PC-3 (cell line): ENCODE data around the gene CAMK1D. TPM values are rescaled to one million over a fixed set of nuclear protein-coding genes. Genes with fewer than 3 reads are reported as not detected.

ENCODE experiments used
- ATAC-seq: fragments of 200-7000 bp; cut with Tn5 transposase; 2 replicates; pipeline ENCODE4 v1.9.1; 2020; ENCODE audit warnings: mild to moderate bottlenecking, moderate library complexity
- BruUV-seq: library from RNA; stranded (reverse); fragments of 400-500 nt; replicated peaks from 2 replicates; lab custom pipeline; 2021; lab: Mats Ljungman, UMichigan
- CTCF ChIA-PET: fragments of 300-600 bp; sonication (Branson Sonifier 250); formaldehyde crosslinking; loops from one replicate; lab custom pipeline; 2022; ENCODE audit warnings: antibody characterized with exemption; lab: Charles Lee
- POLR2A ChIA-PET: fragments of 300-600 bp; sonication (Branson Sonifier 250); formaldehyde crosslinking; loops from one replicate; lab custom pipeline; 2022; ENCODE audit warnings: antibody characterized with exemption; ENCODE audit not compliant: unreplicated experiment; lab: Charles Lee
- DNase-seq: peaks from one replicate; pipeline ENCODE4 v3.0.0-alpha.2; 2015
- H2AFZ ChIP-seq: fragments of 300-600 bp; sonication (generic); 2 replicates; pipeline ENCODE4 v1.6.0; 2016; ENCODE audit warnings: antibody characterized with exemption, low read length
- H3F3A ChIP-seq: fragments of 300-600 bp; sonication (generic); one replicate; pipeline ENCODE4 v1.6.0; 2017; ENCODE audit warnings: antibody characterized with exemption, low read length, control low read depth, mild to moderate bottlenecking; ENCODE audit not compliant: unreplicated experiment
- H3K27ac ChIP-seq: fragments of 300-600 bp; sonication (generic); 2 replicates; pipeline ENCODE4 v1.5.1; 2016; ENCODE audit warnings: mild to moderate bottlenecking, low read length
- H3K27me3 ChIP-seq: fragments of 300-600 bp; sonication (generic); 2 replicates; pipeline ENCODE4 v1.6.1; 2016; ENCODE audit warnings: low read length, mixed read lengths
- H3K36me3 ChIP-seq: fragments of 300-600 bp; sonication (generic); 2 replicates; pipeline ENCODE4 v1.6.1; 2016; ENCODE audit warnings: low read depth, mixed run types, low read length, mixed read lengths
- H3K4me1 ChIP-seq: fragments of 300-600 bp; sonication (generic); 2 replicates; pipeline ENCODE4 v1.5.1; 2016; ENCODE audit warnings: low read length; ENCODE audit not compliant: insufficient read depth
- H3K4me2 ChIP-seq: fragments of 300-600 bp; sonication (generic); 2 replicates; pipeline ENCODE4 v1.6.0; 2016; ENCODE audit warnings: low read length
- H3K4me3 ChIP-seq: fragments of 300-600 bp; sonication (generic); 2 replicates; pipeline ENCODE4 v1.5.1; 2016; ENCODE audit warnings: mild to moderate bottlenecking, low read length, mixed read lengths
- H3K79me2 ChIP-seq: fragments of 300-600 bp; sonication (generic); 2 replicates; pipeline ENCODE4 v1.6.1; 2017; ENCODE audit warnings: low read length, mixed read lengths
- H3K9ac ChIP-seq: fragments of 300-600 bp; sonication (generic); 2 replicates; pipeline ENCODE4 v1.6.0; 2016; ENCODE audit warnings: mild to moderate bottlenecking, low read length
- H3K9me2 ChIP-seq: fragments of 300-600 bp; sonication (generic); replicated peaks from 2 replicates; pipeline ENCODE4 v1.6.1; 2016; ENCODE audit warnings: mixed run types, low read length, mixed read lengths
- H3K9me3 ChIP-seq: fragments of 300-600 bp; sonication (generic); 2 replicates; pipeline ENCODE4 v1.6.1; 2016; ENCODE audit warnings: low read length, mixed read lengths
- H4K20me1 ChIP-seq: fragments of 300-600 bp; sonication (generic); 2 replicates; pipeline ENCODE4 v1.6.1; 2016; ENCODE audit warnings: low read length, mixed read lengths
- CTCF ChIP-seq: fragments of 300-600 bp; sonication (generic); conservative IDR thresholded peaks from 2 replicates; pipeline ENCODE4 v1.5.1; 2017; ENCODE audit warnings: antibody characterized with exemption, low read depth, mild to moderate bottlenecking, low read length
- EZH2 ChIP-seq: fragments of 300-600 bp; sonication (generic); IDR thresholded peaks from one replicate; pipeline ENCODE4 v1.6.1; 2017; ENCODE audit warnings: antibody characterized with exemption, mild to moderate bottlenecking, low read length; ENCODE audit not compliant: unreplicated experiment
- EZH2phosphoT487 ChIP-seq: fragments of 300-600 bp; sonication (generic); IDR thresholded peaks from 2 replicates; pipeline ENCODE4 v1.6.1; 2018; ENCODE audit warnings: mild to moderate bottlenecking, antibody characterized with exemption, low read length, borderline replicate concordance
- intact Hi-C: fragments of 100-400 bp; cut with micrococcal nuclease; formaldehyde crosslinking; loops from 2 replicates; pipeline ENCODE4 v1.9.0; 2023
- microRNA-seq: library from miRNA; unstranded; fragments of <30 nt; microRNA quantifications from one replicate; pipeline ENCODE4 v1.1.0, GENCODE V29; 2020; ENCODE audit not compliant: unreplicated experiment
- total RNA-seq: library from RNA; depleted of rRNA; stranded (reverse); fragments of >200 nt; gene quantifications from 2 replicates; pipeline ENCODE4 v1.2.3, GENCODE V29; 2014; rRNA removed

CAMK1D gene
- total RNA-seq, 1 experiment from 2014 or later: 1.3 TPM

- H3K27ac ChIP-seq: no peak overlapping the region
- no peak for TF ChIP-seq EZH2phosphoT487
- no peak for TF ChIP-seq EZH2
- TF ChIP-seq CTCF: no peak
- H3K4me2 ChIP-seq: no peak overlapping the region
- BruUV-seq: no TSS peak
- no peaks in the 10 kb centered on the region for H3K4me1 ChIP-seq
- no peak overlapping the region for H2AFZ ChIP-seq
- no peaks in the 10 kb centered on the region for H4K20me1 ChIP-seq
- no peaks in the 10 kb centered on the region for H3K79me2 ChIP-seq
- ChIA-PET POLR2A (no interaction called here), CTCF (no interaction called here)
- no peak for DNase-seq
- H3K9ac ChIP-seq: no peak overlapping the region
- no peak overlapping the region for H3K4me3 ChIP-seq
- H3K9me2 ChIP-seq: no peaks in the 10 kb centered on the region
- intact Hi-C loops: no loop called here
- ATAC-seq: no peak
- H3F3A ChIP-seq: no peaks in the 10 kb centered on the region
- no peaks in the 10 kb centered on the region for H3K9me3 ChIP-seq
- no peaks in the 10 kb centered on the region for H3K36me3 ChIP-seq
- no peaks in the 10 kb centered on the region for H3K27me3 ChIP-seq
These were observed 535.5 kb downstream of the CAMK1D start for GRCh38 chr10:12884851-12885250.

Small RNAs within 50 kb of the gene (microRNA-seq; reads per million reads assigned to microRNA genes)
- gene MIR4480 (not detected), gene MIR4481 (not detected), gene MIR548Q (not detected)

Other genes with a start within 250 kb of the CAMK1D start
- 2.2 and 5.5 TPM in 2 replicates for gene SEC61A2, start 219.9 kb upstream of the CAMK1D start, total RNA-seq
- gene NUDT5, start 153.7 kb upstream of the CAMK1D start, total RNA-seq: 39.3 and 57.0 TPM in 2 replicates
- gene CDC123, start 153.4 kb upstream of the CAMK1D start, total RNA-seq: 74.2 and 110 TPM in 2 replicates